NT2/D1 (cell line): ENCODE results near the gene SUZ12.
"Not testable (repeated sequence)": the region's sequence is repeated elsewhere in the genome, so short reads cannot be mapped to it uniquely, and the experiment has no call there.

Experiments used
- SUZ12 ChIP-seq: IDR thresholded peaks from 2 replicates; pipeline ENCODE4 v1.6.1; 2011; ENCODE audit not compliant: insufficient read length, insufficient read depth; ENCODE audit errors: extremely low read depth
- YY1 ChIP-seq: IDR thresholded peaks from 2 replicates; pipeline ENCODE4 v1.6.1; 2011; ENCODE audit not compliant: insufficient read length, insufficient read depth
- ZNF274 ChIP-seq: IDR thresholded peaks from 2 replicates; pipeline ENCODE4 v1.6.1; 2011; ENCODE audit warnings: mild to moderate bottlenecking, low read depth, low read length

DNA sequence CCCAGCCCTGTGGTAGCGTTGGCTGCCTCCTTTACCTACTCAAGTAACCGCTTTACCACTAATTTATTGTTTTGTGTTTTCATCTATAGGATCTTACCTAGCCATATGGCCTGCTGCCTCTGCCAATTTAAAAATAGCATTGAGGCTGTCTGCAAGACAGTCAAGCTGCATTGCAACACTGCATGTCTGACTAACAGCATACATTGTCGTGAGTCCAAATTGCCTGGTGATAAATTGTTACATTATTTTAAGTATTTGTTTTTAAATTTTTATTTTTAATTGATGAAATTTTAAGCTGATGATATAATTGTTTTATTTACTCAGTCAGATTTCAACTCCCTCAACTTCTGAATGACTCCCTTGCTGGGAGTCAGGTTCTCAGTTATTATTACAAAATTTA, 108.8 kb downstream of the SUZ12 start:
- not testable (repeated sequence) for TF ChIP-seq YY1, ZNF274, SUZ12
